Stomach (tissue), 9 donors: Measurements from ENCODE around the gene PRKG2. TPM values are rescaled to one million over a fixed set of nuclear protein-coding genes. Genes with fewer than 3 reads are reported as not detected.

ENCODE experiments used
- DNase-seq, 2 donors: peaks; one replicate each; pipeline versions ENCODE4 v3.0.0 to v3.0.0-alpha.2; 2013 to 2019
- H3K27ac ChIP-seq, 5 donors: fragments of 200-600 bp in 4 of 5; sonication (generic) in 4 of 5; one replicate each; pipeline ENCODE4 v1.5.1; 2013 to 2019; ENCODE audit warnings: mild to moderate bottlenecking in 1 of 5, moderate library complexity in 1 of 5
- H3K27me3 ChIP-seq, 3 donors: fragments of 200-600 bp; sonication (generic); one replicate each; pipeline ENCODE4 v1.5.1; 2017 to 2019; ENCODE audit warnings: mixed run types in 1 of 3
- H3K36me3 ChIP-seq, 4 donors: fragments of 200-600 bp; sonication (generic); 1 replicate in 3 of 4; 2 replicates in 1 of 4; pipeline ENCODE4 v1.5.1; 2016 to 2019
- H3K4me1 ChIP-seq, 4 donors: fragments of 200-600 bp; sonication (generic); one replicate each; pipeline ENCODE4 v1.5.1; 2016 to 2019
- H3K4me3 ChIP-seq, 4 donors: fragments of 200-600 bp; sonication (generic) in 3 of 4; one replicate each; pipeline ENCODE4 v1.5.1; 2016 to 2019; ENCODE audit warnings: mild to moderate bottlenecking in 1 of 4
- H3K9me3 ChIP-seq, 4 donors: fragments of 200-600 bp; sonication (generic); one replicate each; pipeline ENCODE4 v1.5.1; 2016 to 2019
- EP300 ChIP-seq: sonication (generic); formaldehyde crosslinking; IDR thresholded peaks from one replicate; pipeline ENCODE4 v1.6.1; 2017; ENCODE audit warnings: antibody characterized with exemption
- POLR2A ChIP-seq, 4 donors: fragments of 450-650 bp; IDR thresholded peaks; one replicate each; pipeline ENCODE4 v1.6.1; 2016; ENCODE audit warnings: antibody characterized with exemption in 4 of 4, control low read depth in 2 of 4, mild to moderate bottlenecking in 1 of 4, moderate library complexity in 1 of 4
- POLR2AphosphoS5 ChIP-seq, 3 donors: sonication (generic); formaldehyde crosslinking; IDR thresholded peaks; one replicate each; pipeline ENCODE4 v1.6.1; 2016; ENCODE audit warnings: antibody characterized with exemption in 3 of 3
- WGBS, 5 donors: extraction: QIAGEN DNeasy Blood & Tissue Kit in 3 of 5; methylation state at CpG; one replicate each; pipeline versions ENCODE4 v1.1.5 to v1.1.7; 2013 to 2018; 5-methylcytosine and 5-hydroxymethylcytosine counted together
- intact Hi-C: fragments of 100-400 bp; cut with DNase I; formaldehyde crosslinking; loops from one replicate; pipeline ENCODE4 v1.15.1; 2023; ENCODE audit warnings: low total_unique reads
- polyA plus RNA-seq, 3 donors: library from polyadenylated mRNA; stranded (reverse); fragments of 200-250 nt; gene quantifications; one replicate each; pipeline ENCODE4 v1.2.3, GENCODE V29; 2013
- total RNA-seq, 5 donors: library from RNA; depleted of rRNA; stranded (reverse); fragments of >200 nt; gene quantifications; one replicate each; pipeline versions ENCODE4 v1.1.0 to v1.2.3, GENCODE V29; 2014 to 2016
- TF ChIP-seq, protein P1 (sequence below), 7 experiments: fragments of 450-650 bp in 4 of 7; fragments of 200-600 bp in 3 of 7; sonication (generic) in 3 of 7; IDR thresholded peaks; one replicate each; pipeline ENCODE4 v1.5.1; 2016 to 2019; ENCODE audit warnings: antibody characterized with exemption in 7 of 7, control low read depth in 2 of 7, mild to moderate bottlenecking in 1 of 7
- donor health status: healthy with polysubstance abuse.
- donor health status: Bipolar disorder and iron deficiency.
- donor health status: healthy.

PRKG2 gene
- total and polyA plus RNA-seq, 8 donors = 0.19 to 2.9 (median 0.58) TPM; not detected in 3

DNA sequence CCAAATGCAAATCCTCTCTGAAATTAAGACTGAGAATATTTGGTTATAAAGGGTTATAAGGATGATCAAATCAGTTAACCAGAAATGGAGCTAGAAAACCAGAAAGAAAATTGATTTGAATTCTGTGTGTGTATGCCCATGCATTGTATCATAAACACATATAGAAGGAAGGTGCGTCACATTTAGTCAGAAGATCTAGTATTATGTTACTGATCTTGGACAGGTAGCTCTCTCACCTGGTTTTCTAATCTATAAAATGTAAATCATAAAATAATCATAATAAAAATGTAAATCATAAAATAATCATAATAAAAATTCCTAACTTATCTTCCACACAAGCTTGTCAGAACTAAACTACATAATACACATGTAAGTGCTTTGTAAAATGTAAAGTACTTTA, 105.7 kb downstream of the PRKG2 start:
- no peaks in the 10 kb centered on the region for H3K4me1 ChIP-seq
- intact Hi-C loops = no loop called here

DNA sequence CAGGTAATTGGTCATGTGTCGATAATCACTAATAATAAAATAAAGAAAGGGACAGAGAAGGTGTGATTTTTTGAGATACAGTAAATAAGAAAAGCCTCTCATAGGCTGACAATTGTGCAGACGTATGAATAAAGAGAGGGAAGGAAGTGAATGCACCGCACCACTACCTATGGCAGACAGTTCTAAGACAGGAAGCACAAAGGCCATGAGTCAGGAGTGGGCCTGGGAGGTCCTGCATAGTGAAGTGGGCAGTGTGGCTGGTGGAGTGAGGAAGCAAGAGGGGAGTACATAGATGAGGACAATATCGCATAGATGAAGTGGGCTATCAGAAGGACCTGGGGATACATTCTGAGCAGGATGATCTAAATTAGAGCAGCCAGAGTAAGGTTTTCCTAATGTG, 108.9 kb downstream of the PRKG2 start:
- H3K9me3 ChIP-seq = no peaks in the 10 kb centered on the region
- 80 to 89% (median 82%) methylated on average over 4 of the region's 4 CpGs for WGBS, 5 donors

More for the DNA sequence above, 105.7 kb downstream of the PRKG2 start:
- DNase-seq = no peak
- Histone ChIP-seq H3K36me3 (no peaks in the 10 kb centered on the region), H3K27ac (no peak overlapping the region), H3K9me3 (no peaks in the 10 kb centered on the region), H3K27me3 (no peaks in the 10 kb centered on the region), H3K4me3 (no peak overlapping the region)
- TF ChIP-seq POLR2AphosphoS5 (IDR thresholded peaks at IDR 0.05) (no peak), EP300 (no peak), POLR2A (IDR thresholded peaks at IDR 0.05) (no peak)
- TF ChIP-seq, protein P1, sequence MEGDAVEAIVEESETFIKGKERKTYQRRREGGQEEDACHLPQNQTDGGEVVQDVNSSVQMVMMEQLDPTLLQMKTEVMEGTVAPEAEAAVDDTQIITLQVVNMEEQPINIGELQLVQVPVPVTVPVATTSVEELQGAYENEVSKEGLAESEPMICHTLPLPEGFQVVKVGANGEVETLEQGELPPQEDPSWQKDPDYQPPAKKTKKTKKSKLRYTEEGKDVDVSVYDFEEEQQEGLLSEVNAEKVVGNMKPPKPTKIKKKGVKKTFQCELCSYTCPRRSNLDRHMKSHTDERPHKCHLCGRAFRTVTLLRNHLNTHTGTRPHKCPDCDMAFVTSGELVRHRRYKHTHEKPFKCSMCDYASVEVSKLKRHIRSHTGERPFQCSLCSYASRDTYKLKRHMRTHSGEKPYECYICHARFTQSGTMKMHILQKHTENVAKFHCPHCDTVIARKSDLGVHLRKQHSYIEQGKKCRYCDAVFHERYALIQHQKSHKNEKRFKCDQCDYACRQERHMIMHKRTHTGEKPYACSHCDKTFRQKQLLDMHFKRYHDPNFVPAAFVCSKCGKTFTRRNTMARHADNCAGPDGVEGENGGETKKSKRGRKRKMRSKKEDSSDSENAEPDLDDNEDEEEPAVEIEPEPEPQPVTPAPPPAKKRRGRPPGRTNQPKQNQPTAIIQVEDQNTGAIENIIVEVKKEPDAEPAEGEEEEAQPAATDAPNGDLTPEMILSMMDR (IDR thresholded peaks at IDR 0.05) = no peak
- WGBS, 5 donors = 87 to 98% (median 91%) methylated on average over 1 of the region's 1 CpG

DNA sequence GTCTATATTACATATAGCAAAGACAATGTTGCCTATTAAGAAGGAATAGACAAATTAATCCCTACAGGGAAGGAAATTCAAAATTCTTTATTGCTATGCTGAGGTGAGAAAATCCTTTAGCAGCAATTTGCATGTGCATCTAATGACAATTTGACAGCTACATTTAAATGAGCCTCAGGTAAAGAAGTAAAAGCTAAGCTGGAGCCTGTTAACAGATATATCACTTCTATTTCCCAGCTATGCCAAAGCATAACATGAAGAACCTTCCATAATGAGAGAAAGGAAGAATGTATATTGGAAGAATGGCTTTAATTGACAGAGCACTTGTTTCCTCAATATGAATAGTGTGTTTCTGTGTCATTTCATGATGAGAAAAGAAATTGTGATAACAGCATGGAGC, 112.9 kb downstream of the PRKG2 start:
- TF ChIP-seq POLR2AphosphoS5 (IDR thresholded peaks at IDR 0.05) = no peak
- TF ChIP-seq, protein P1 (IDR thresholded peaks at IDR 0.05) = no peak
- no peak for TF ChIP-seq POLR2A (IDR thresholded peaks at IDR 0.05)
- no peak for TF ChIP-seq EP300
- no peak for DNase-seq
- H3K27ac ChIP-seq = no peak overlapping the region
- no peaks in the 10 kb centered on the region for H3K36me3 ChIP-seq
- no peaks in the 10 kb centered on the region for H3K4me1 ChIP-seq
- H3K4me3 ChIP-seq = no peak overlapping the region
- no peaks in the 10 kb centered on the region for H3K27me3 ChIP-seq
- intact Hi-C loops = no loop called here
- no peaks in the 10 kb centered on the region for H3K9me3 ChIP-seq

More for the DNA sequence above, 108.9 kb downstream of the PRKG2 start:
- intact Hi-C loops = no loop called here
- Histone ChIP-seq H3K36me3 (no peaks in the 10 kb centered on the region), H3K4me1 (no peaks in the 10 kb centered on the region), H3K27me3 (no peaks in the 10 kb centered on the region), H3K4me3 (no peak overlapping the region), H3K27ac (no peak overlapping the region)
- DNase-seq = no peak
- TF ChIP-seq POLR2AphosphoS5 (IDR thresholded peaks at IDR 0.05) (no peak), EP300 (no peak), POLR2A (IDR thresholded peaks at IDR 0.05) (no peak)
- TF ChIP-seq, protein P1 (IDR thresholded peaks at IDR 0.05) = no peak

DNA sequence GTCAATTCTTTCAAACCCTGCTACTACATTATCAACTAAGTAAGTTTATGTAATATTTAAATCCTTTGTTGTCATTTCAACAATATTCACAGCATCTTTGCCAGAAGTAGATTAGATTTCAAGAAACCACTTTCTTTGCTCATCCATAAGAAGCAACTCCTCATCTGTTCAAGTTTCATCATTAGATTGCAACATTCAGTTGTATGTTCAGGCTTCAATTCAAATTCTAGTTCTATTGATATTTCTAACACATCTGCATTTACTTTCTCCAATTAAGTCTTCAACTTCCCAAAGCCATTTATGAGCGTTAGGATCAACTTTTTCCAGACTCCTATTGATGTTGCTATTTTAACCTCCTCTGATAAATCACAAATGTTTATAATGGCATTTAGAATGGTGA, 118.5 kb downstream of the PRKG2 start:
- no peak overlapping the region for H3K27ac ChIP-seq
- no peaks in the 10 kb centered on the region for H3K36me3 ChIP-seq
- H3K9me3 ChIP-seq = no peaks in the 10 kb centered on the region
- DNase-seq = no peak
- intact Hi-C loops = no loop called here
- WGBS, 5 donors = 81 to 93% (median 85%) methylated on average over 1 of the region's 1 CpG
- H3K4me1 ChIP-seq = no peaks in the 10 kb centered on the region
- no peak overlapping the region for H3K4me3 ChIP-seq
- H3K27me3 ChIP-seq = no peaks in the 10 kb centered on the region
- TF ChIP-seq, protein P1 (IDR thresholded peaks at IDR 0.05) = no peak
- TF ChIP-seq EP300 (no peak), POLR2A (IDR thresholded peaks at IDR 0.05) (no peak), POLR2AphosphoS5 (IDR thresholded peaks at IDR 0.05) (no peak)
